Naive B cell (primary cell): ENCODE results near the gene OR4N2. TPM values are rescaled to one million over a fixed set of nuclear protein-coding genes. Genes with fewer than 3 reads are reported as not detected.

Source experiments
- ATAC-seq, 2 donors: fragments of 150-1000 bp; cut with Tn5 transposase; 2 replicates each; pipeline ENCODE4 v1.10.0; 2021; ENCODE audit warnings: low read depth in 2 of 2, mild to moderate bottlenecking in 2 of 2, moderate library complexity in 2 of 2
- DNase-seq: peaks from one replicate; pipeline ENCODE4 v3.0.0; 2022
- H3K27ac Mint-ChIP-seq, 6 donors: one replicate each; pipeline ENCODE4 v1.8.0; 2020 to 2022; ENCODE audit warnings: mild to moderate bottlenecking in 6 of 6, mixed read lengths in 6 of 6, moderate library complexity in 5 of 6, inconsistent platforms in 2 of 6
- H3K27me3 Mint-ChIP-seq, 3 donors: one replicate each; pipeline ENCODE4 v1.8.0; 2021 to 2022; ENCODE audit warnings: mixed read lengths in 3 of 3, mild to moderate bottlenecking in 1 of 3
- H3K36me3 Mint-ChIP-seq, 2 donors: one replicate each; pipeline ENCODE4 v1.8.0; 2020 to 2022; ENCODE audit warnings: mixed read lengths in 2 of 2, inconsistent platforms in 1 of 2, mild to moderate bottlenecking in 1 of 2
- H3K4me1 Mint-ChIP-seq, 3 donors: one replicate each; pipeline ENCODE4 v1.8.0; 2020 to 2022; ENCODE audit warnings: mixed read lengths in 3 of 3, inconsistent platforms in 1 of 3, mild to moderate bottlenecking in 1 of 3, moderate library complexity in 1 of 3
- H3K4me3 Mint-ChIP-seq, 8 donors: one replicate each; pipeline ENCODE4 v1.8.0; 2020 to 2022; ENCODE audit warnings: mild to moderate bottlenecking in 8 of 8, mixed read lengths in 8 of 8, moderate library complexity in 8 of 8, inconsistent platforms in 2 of 8
- H3K9me3 Mint-ChIP-seq, 7 donors: one replicate each; pipeline ENCODE4 v1.8.0; 2020 to 2022; ENCODE audit warnings: mixed read lengths in 7 of 7, mild to moderate bottlenecking in 5 of 7, inconsistent platforms in 2 of 7, moderate library complexity in 1 of 7
- polyA plus RNA-seq, 6 donors: library from polyadenylated mRNA; unstranded; fragments of 300-500 nt; fragmentation: Illumina TruSeq; gene quantifications; one replicate each; pipeline ENCODE4 v1.2.3, GENCODE V29; 2021; ENCODE audit warnings: low read depth in 6 of 6

Gene OR4N2
- polyA plus RNA-seq, 6 donors from 2014 or later: not detected

DNA sequence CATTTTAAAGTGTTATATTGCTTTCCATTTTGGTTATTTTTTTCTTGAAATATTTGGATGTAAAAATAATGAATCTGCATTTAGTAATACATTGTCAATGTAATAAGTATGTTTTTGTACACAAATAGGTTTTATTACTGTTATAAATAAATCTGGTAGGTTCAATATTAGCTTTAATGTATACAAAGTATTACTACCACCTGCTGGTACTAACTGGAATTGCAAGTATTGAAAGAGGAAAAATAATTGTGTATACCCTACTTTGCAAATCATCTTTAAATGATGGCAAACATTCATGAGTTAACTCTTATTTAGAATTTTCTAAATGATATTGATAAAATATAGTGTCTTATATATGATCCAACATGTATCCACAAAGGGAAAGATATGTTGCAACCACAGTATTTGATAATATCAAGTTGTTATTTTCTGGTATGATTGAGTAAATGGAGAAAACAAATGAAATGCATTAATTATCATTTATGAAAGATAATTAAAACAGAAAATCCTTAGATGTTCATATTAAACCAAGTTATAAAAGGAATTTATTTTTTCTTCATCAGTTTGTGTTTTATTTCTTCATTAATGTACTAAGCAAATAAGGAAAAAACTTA is 74.6 kb downstream of the OR4N2 start:
- H3K36me3 Mint-ChIP-seq: no peaks in the 10 kb centered on the region
- ATAC-seq (no peak), DNase-seq (no peak)
- H3K4me3 Mint-ChIP-seq: no peak overlapping the region
- no peaks in the 10 kb centered on the region for H3K9me3 Mint-ChIP-seq
- no peaks in the 10 kb centered on the region for H3K27me3 Mint-ChIP-seq
- no peak overlapping the region for H3K27ac Mint-ChIP-seq
- no peaks in the 10 kb centered on the region for H3K4me1 Mint-ChIP-seq

Other genes with a start within 250 kb of the OR4N2 start
- gene OR11H2, start 89.9 kb upstream of the OR4N2 start, polyA plus RNA-seq: not detected
- gene OR4Q3, start 60.2 kb upstream of the OR4N2 start, polyA plus RNA-seq: not detected
- gene OR4M1, start 30.3 kb upstream of the OR4N2 start, polyA plus RNA-seq: not detected
- not detected for gene OR4K2, start 71.4 kb downstream of the OR4N2 start, polyA plus RNA-seq
- not detected for gene OR4K5, start 116.8 kb downstream of the OR4N2 start, polyA plus RNA-seq
- gene OR4K1, start 127.1 kb downstream of the OR4N2 start, polyA plus RNA-seq: not detected
- not detected for gene OR4K15, start 171.8 kb downstream of the OR4N2 start, polyA plus RNA-seq
- not detected for gene OR4Q2, start 198.4 kb downstream of the OR4N2 start, polyA plus RNA-seq
- not detected for gene OR4K14, start 215.5 kb downstream of the OR4N2 start, polyA plus RNA-seq
- not detected for gene OR4K13, start 232.3 kb downstream of the OR4N2 start, polyA plus RNA-seq